Lung (tissue), 12 donors: Measurements from ENCODE around the gene PRRX2. TPM values are rescaled to one million over a fixed set of nuclear protein-coding genes. Genes with fewer than 3 reads are reported as not detected.
"Not testable (repeated sequence)": the region's sequence is repeated elsewhere in the genome, so short reads cannot be mapped to it uniquely, and the experiment has no call there.

Source experiments
- ATAC-seq: fragments of 200-7000 bp; cut with Tn5 transposase; one replicate; pipeline ENCODE4 v1.9.1; 2020; ENCODE audit warnings: moderate number of reproducible peaks; ENCODE audit not compliant: insufficient read depth, low FRiP score
- DNase-seq, 3 donors: peaks; one replicate each; pipeline ENCODE4 v3.0.0-alpha.2; 2013 to 2017
- H3K27ac ChIP-seq, 2 donors: one replicate each; pipeline ENCODE4 v1.5.1; 2013; ENCODE audit warnings: mild to moderate bottlenecking in 2 of 2, moderate library complexity in 2 of 2, control low read depth in 1 of 2, inconsistent platforms in 1 of 2, low read depth in 1 of 2, low read length in 1 of 2
- H3K27me3 ChIP-seq, 3 donors: one replicate each; pipeline ENCODE4 v1.5.1; 2013; ENCODE audit warnings: low read length in 2 of 3; ENCODE audit not compliant: control insufficient read depth in 3 of 3, insufficient read depth in 3 of 3
- H3K36me3 ChIP-seq, 4 donors: one replicate each; pipeline ENCODE4 v1.5.1; 2013; ENCODE audit warnings: low read length in 4 of 4, mild to moderate bottlenecking in 1 of 4, moderate library complexity in 1 of 4; ENCODE audit not compliant: control insufficient read depth in 4 of 4, insufficient read depth in 4 of 4
- H3K4me1 ChIP-seq, 5 donors: one replicate each; pipeline ENCODE4 v1.5.1; 2013; ENCODE audit warnings: low read length in 5 of 5, mild to moderate bottlenecking in 2 of 5, moderate library complexity in 1 of 5; ENCODE audit not compliant: control insufficient read depth in 5 of 5, insufficient read depth in 5 of 5
- H3K4me3 ChIP-seq: one replicate; pipeline ENCODE4 v1.5.1; 2013; ENCODE audit warnings: mild to moderate bottlenecking, control low read depth, moderate library complexity
- H3K9ac ChIP-seq, 2 donors: one replicate each; pipeline ENCODE4 v1.5.1; 2013; ENCODE audit warnings: low read length in 2 of 2, control low read depth in 1 of 2; ENCODE audit not compliant: insufficient read depth in 1 of 2
- H3K9me3 ChIP-seq, 4 donors: one replicate each; pipeline ENCODE4 v1.5.1; 2013; ENCODE audit warnings: low read length in 3 of 4, mild to moderate bottlenecking in 1 of 4, moderate library complexity in 1 of 4; ENCODE audit not compliant: control insufficient read depth in 4 of 4, insufficient read depth in 3 of 4
- WGBS, 2 donors: extraction: QIAGEN DNeasy Blood & Tissue Kit; methylation state at CpG; one replicate each; pipeline ENCODE4 v1.1.7; 2013; 5-methylcytosine and 5-hydroxymethylcytosine counted together
- polyA plus RNA-seq, 2 donors: library from polyadenylated mRNA; stranded (reverse); fragments of 200-250 nt; gene quantifications; one replicate each; pipeline ENCODE4 v1.2.1, GENCODE V29; 2013
- total RNA-seq, 2 donors: library from RNA; depleted of rRNA in 1 of 2; stranded (reverse); fragments of >200 nt in 1 of 2; gene quantifications; one replicate each; pipeline ENCODE4 v1.2.1, GENCODE V29; 2014 to 2021
- TF ChIP-seq, protein P1 (sequence below): IDR thresholded peaks from 2 replicates; pipeline ENCODE4 v1.5.1; 2012; ENCODE audit warnings: mild to moderate bottlenecking; ENCODE audit errors: control extremely low read depth, extremely low read depth
- donor health status: control.
- donor health status: control.
- donor health status: Bipolar disorder and iron deficiency.
- donor health status: healthy.
- donor health status: DM: yes; HTN: yes; CAD: no.

PRRX2 gene
- total and polyA plus RNA-seq, 4 donors, result 2.2 to 3.8 (median 3.5) TPM

DNA sequence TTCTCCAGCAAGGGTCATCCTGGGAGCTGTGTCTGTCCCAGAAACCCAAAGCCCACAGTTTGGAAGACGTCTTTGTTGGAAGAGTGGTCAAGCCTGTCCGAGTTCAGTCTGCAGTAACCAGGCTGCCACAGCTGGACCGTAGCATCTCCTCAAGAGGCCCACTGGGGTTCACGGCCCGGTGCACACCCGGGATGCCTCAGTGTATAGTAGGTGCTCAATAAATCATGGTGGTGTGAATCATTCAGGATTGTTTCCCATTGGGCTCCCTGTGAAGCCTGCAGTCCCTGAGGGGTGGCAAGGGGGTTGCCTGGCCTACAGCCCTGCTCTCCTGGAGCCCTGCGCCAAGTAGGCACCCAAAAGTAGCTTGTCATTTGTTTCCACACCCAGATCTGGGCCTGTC lies 10.3 kb upstream of the PRRX2 start:
- 93 to 97% methylated on average over 7 of the region's 7 CpGs for WGBS, 2 donors
- TF ChIP-seq, protein P1, sequence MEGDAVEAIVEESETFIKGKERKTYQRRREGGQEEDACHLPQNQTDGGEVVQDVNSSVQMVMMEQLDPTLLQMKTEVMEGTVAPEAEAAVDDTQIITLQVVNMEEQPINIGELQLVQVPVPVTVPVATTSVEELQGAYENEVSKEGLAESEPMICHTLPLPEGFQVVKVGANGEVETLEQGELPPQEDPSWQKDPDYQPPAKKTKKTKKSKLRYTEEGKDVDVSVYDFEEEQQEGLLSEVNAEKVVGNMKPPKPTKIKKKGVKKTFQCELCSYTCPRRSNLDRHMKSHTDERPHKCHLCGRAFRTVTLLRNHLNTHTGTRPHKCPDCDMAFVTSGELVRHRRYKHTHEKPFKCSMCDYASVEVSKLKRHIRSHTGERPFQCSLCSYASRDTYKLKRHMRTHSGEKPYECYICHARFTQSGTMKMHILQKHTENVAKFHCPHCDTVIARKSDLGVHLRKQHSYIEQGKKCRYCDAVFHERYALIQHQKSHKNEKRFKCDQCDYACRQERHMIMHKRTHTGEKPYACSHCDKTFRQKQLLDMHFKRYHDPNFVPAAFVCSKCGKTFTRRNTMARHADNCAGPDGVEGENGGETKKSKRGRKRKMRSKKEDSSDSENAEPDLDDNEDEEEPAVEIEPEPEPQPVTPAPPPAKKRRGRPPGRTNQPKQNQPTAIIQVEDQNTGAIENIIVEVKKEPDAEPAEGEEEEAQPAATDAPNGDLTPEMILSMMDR, result no peak
- no peak for DNase-seq

DNA sequence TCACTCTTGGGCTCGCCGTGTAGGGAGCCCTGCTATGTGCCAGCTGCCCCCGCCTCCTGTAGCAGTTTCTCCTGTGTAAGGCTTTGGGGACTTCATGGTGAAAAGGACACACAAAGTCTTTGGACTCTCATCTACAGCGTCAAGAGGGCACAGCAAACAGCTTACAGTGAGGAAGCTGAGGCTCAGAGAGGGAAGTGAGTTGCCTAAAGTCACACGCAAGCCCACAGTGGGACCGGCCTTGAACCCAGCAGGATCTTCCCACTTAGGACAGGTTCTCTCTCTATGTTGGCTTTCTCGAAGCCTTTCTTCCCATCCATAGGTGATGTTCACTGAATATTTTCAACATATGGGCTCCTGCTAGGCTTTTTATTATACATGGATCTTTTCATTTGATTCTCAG lies 9.8 kb upstream of the PRRX2 start:
- no peak overlapping the region for H3K4me3 ChIP-seq
- TF ChIP-seq, protein P1, result no peak
- no peak overlapping the region for H3K9ac ChIP-seq
- no peaks in the 10 kb centered on the region for H3K36me3 ChIP-seq
- no peak for DNase-seq
- no peaks in the 10 kb centered on the region for H3K9me3 ChIP-seq
- 67 to 81% methylated on average over 7 of the region's 7 CpGs for WGBS, 2 donors
- H3K4me1 ChIP-seq, result peaks cover 0 to 14% (median 0%) of the 10 kb centered on the region in 5 donors
- peaks cover 0 to 6% (median 0%) of the 10 kb centered on the region in 3 donors for H3K27me3 ChIP-seq
- ATAC-seq, result no peak
- no peak overlapping the region for H3K27ac ChIP-seq

More for the DNA sequence above, 10.3 kb upstream of the PRRX2 start:
- no peaks in the 10 kb centered on the region for H3K36me3 ChIP-seq
- H3K27ac ChIP-seq, result no peak overlapping the region
- no peak for ATAC-seq
- H3K4me3 ChIP-seq, result no peak overlapping the region
- peaks cover 0 to 14% (median 0%) of the 10 kb centered on the region in 5 donors for H3K4me1 ChIP-seq
- H3K9me3 ChIP-seq, result no peaks in the 10 kb centered on the region
- peaks cover 0 to 4% (median 0%) of the 10 kb centered on the region in 3 donors for H3K27me3 ChIP-seq
- no peak overlapping the region for H3K9ac ChIP-seq

- no peak overlapping the region for H3K4me3 ChIP-seq
- no peaks in the 10 kb centered on the region for H3K36me3 ChIP-seq
- H3K4me1 ChIP-seq, result peaks cover 0 to 14% (median 0%) of the 10 kb centered on the region in 5 donors
- DNase-seq (no peak), ATAC-seq (no peak)
- 74 to 86% methylated on average over 12 of the region's 12 CpGs for WGBS, 2 donors
- H3K27ac ChIP-seq, result no peak overlapping the region
- peaks cover 0 to 13% (median 3%) of the 10 kb centered on the region in 3 donors for H3K27me3 ChIP-seq
- no peaks in the 10 kb centered on the region for H3K9me3 ChIP-seq
- no peak overlapping the region for H3K9ac ChIP-seq
- TF ChIP-seq, protein P1, result no peak
Measured at GRCh38 chr9:129656795-129657390, 8.6 kb upstream of the PRRX2 start.

DNA sequence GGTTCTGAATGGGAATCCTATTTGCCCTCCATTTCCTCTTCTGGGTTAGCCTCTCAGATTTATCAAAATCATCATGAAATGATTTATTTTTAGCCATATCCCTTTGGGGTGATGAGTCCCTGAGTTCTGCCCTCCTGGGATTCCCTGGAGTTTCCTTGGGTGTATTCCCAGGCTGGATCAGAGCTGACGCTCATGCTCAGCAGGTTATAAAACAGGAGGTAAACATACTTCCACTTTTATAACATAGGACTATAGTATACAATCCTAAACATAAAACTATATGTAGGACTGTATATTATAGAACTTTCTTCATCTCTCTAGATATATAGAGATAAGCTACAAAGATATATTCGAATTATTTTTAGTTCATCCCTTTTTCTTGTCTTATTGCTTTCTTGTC lies 4.4 kb upstream of the PRRX2 start:
- 81 to 90% methylated on average over 2 of the region's 2 CpGs for WGBS, 2 donors

GRCh38 chr9:129662239-129662638 lies 3.2 kb upstream of the PRRX2 start:
- not testable (repeated sequence) for H3K4me1 ChIP-seq, H3K9ac ChIP-seq, H3K36me3 ChIP-seq, H3K27ac ChIP-seq, ATAC-seq, DNase-seq, H3K4me3 ChIP-seq, H3K9me3 ChIP-seq
- 63 to 64% methylated on average over 3 of the region's 3 CpGs for WGBS, 2 donors
- peaks cover 0 to 36% (median 10%) of the 10 kb centered on the region in 3 donors for H3K27me3 ChIP-seq

More for the DNA sequence above, 4.4 kb upstream of the PRRX2 start:
- no peak overlapping the region for H3K9ac ChIP-seq
- no peak overlapping the region for H3K4me3 ChIP-seq
- peaks cover 0 to 25% (median 6%) of the 10 kb centered on the region in 3 donors for H3K27me3 ChIP-seq
- H3K27ac ChIP-seq, result no peak overlapping the region
- H3K36me3 ChIP-seq, result no peaks in the 10 kb centered on the region
- H3K4me1 ChIP-seq, result peaks cover 0 to 2% (median 0%) of the 10 kb centered on the region in 5 donors
- DNase-seq (no peak), ATAC-seq (no peak)
- H3K9me3 ChIP-seq, result no peaks in the 10 kb centered on the region
- TF ChIP-seq, protein P1, result no peak
